Panc1 (cell line): ENCODE data around the gene RAB14. TPM values are rescaled to one million over a fixed set of nuclear protein-coding genes. Genes with fewer than 3 reads are reported as not detected.

ENCODE experiments used
- ATAC-seq: fragments of 200-7000 bp; cut with Tn5 transposase; 2 replicates; pipeline ENCODE4 v1.9.1; 2020; ENCODE audit warnings: mild to moderate bottlenecking, moderate library complexity
- BruUV-seq: library from RNA; stranded (reverse); fragments of 400-500 nt; replicated peaks from 2 replicates; lab custom pipeline; 2021; lab: Mats Ljungman, UMichigan
- CTCF ChIA-PET: fragments of 300-600 bp; sonication (Branson Sonifier 250); formaldehyde crosslinking; loops from one replicate; lab custom pipeline; 2022; ENCODE audit warnings: antibody characterized with exemption; lab: Charles Lee
- POLR2A ChIA-PET: fragments of 300-600 bp; sonication (Branson Sonifier 250); formaldehyde crosslinking; loops from one replicate; lab custom pipeline; 2022; ENCODE audit warnings: antibody characterized with exemption; lab: Charles Lee
- DNase-seq: peaks from one replicate; pipeline ENCODE4 v3.0.0-alpha.2; 2010; ENCODE audit warnings: low read depth, low spot score
- H3K27ac ChIP-seq: 2 replicates; pipeline ENCODE4 v1.5.1; 2011; ENCODE audit warnings: mild to moderate bottlenecking, low read length, inconsistent platforms
- H3K27me3 ChIP-seq: fragments of 200-500 bp; sonication (Bioruptor generic); 2 replicates; pipeline ENCODE4 v1.6.0; 2014; ENCODE audit warnings: low read length, inconsistent platforms; ENCODE audit not compliant: control insufficient read depth, insufficient read depth
- H3K36me3 ChIP-seq: fragments of 200-500 bp; sonication (Bioruptor generic); 2 replicates; pipeline ENCODE4 v1.5.1; 2014; ENCODE audit warnings: inconsistent platforms, mild to moderate bottlenecking, low read length, moderate library complexity; ENCODE audit not compliant: control insufficient read depth, insufficient read depth
- H3K4me1 ChIP-seq: 2 replicates; pipeline ENCODE4 v1.5.1; 2011; ENCODE audit warnings: inconsistent platforms, mild to moderate bottlenecking, low read length, moderate library complexity; ENCODE audit not compliant: control insufficient read depth, insufficient read depth
- H3K4me3 ChIP-seq, 2 experiments: 2 replicates each; pipeline ENCODE4 v1.5.1; 2011 to 2012; ENCODE audit warnings: low read depth in 2 of 2, low read length in 2 of 2, mild to moderate bottlenecking in 2 of 2, inconsistent platforms in 1 of 2, moderate library complexity in 1 of 2
- H3K9me3 ChIP-seq: fragments of 200-500 bp; sonication (Bioruptor generic); 2 replicates; pipeline ENCODE4 v1.5.1; 2014; ENCODE audit warnings: low read depth, mild to moderate bottlenecking, inconsistent platforms, low read length, moderate library complexity; ENCODE audit not compliant: control insufficient read depth, insufficient read depth
- POLR2AphosphoS5 ChIP-seq: IDR thresholded peaks from 2 replicates; pipeline ENCODE4 v1.6.1; 2012; ENCODE audit warnings: mild to moderate bottlenecking, low read depth, low read length, moderate library complexity
- SIN3A ChIP-seq: IDR thresholded peaks from 2 replicates; pipeline ENCODE4 v1.6.1; 2012; ENCODE audit warnings: low read depth, mild to moderate bottlenecking, low read length, moderate library complexity, borderline replicate concordance; ENCODE audit not compliant: insufficient read depth
- TCF7L2 ChIP-seq: IDR thresholded peaks from 2 replicates; pipeline ENCODE4 v1.6.1; 2011; ENCODE audit warnings: mild to moderate bottlenecking, low read depth, low read length, inconsistent platforms
- in situ Hi-C: cut with HindIII; loops from 2 replicates; pipeline ENCODE4 v1.10.0; 2016; ENCODE audit warnings: low sequenced_read_pairs, low pct_unique_long_range_greater_than_20kb
- intact Hi-C: fragments of 100-400 bp; cut with micrococcal nuclease; formaldehyde crosslinking; loops from one replicate; pipeline ENCODE4 v1.10.0; 2022; ENCODE audit not compliant: unreplicated experiment
- total RNA-seq: library from RNA; stranded (reverse); gene quantifications from one replicate; pipeline ENCODE4 v1.2.1, GENCODE V29; 2021; ENCODE audit not compliant: unreplicated experiment
- TF ChIP-seq, protein P1 (sequence below), 2 experiments: IDR thresholded peaks; 2 replicates each; pipeline ENCODE4 v1.6.1; 2011 to 2012; ENCODE audit warnings: low read depth in 2 of 2, control low read depth in 1 of 2, low read length in 1 of 2, mild to moderate bottlenecking in 1 of 2, moderate library complexity in 1 of 2; ENCODE audit not compliant: insufficient read depth in 1 of 2
- TF ChIP-seq, protein P2 (sequence below): fragments of 450-650 bp; IDR thresholded peaks from 2 replicates; pipeline ENCODE4 v1.5.1; 2017; ENCODE audit warnings: mild to moderate bottlenecking

The RAB14 gene
- total RNA-seq, 1 experiment from 2014 or later = 42.7 TPM

DNA sequence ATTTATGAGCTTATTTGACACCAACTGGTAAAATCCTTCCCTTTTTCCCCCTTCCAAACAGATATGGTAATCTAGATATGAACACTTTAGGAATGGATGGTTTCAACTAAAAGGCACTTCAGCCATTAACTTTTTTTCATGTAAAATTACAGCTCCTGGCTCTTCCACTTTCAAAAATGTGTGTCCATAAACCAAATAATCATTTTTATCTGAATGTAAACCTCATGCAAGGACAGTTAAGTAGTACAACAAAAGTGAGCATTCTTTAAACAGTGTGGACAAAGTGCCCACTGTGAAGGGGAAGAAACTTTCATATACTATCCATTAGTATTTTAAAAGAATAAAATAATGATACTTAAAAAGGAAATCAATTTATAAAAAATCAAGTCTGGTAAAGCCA is 17.2 kb downstream of the RAB14 start:
- intact Hi-C loops = no loop called here
- CTCF ChIA-PET = no interaction called here
- H3K4me1 ChIP-seq = peaks cover 17% of the 10 kb centered on the region
- H3K9me3 ChIP-seq = no peaks in the 10 kb centered on the region
- POLR2A ChIA-PET = no interaction called here
- no TSS peak for BruUV-seq
- H3K36me3 ChIP-seq = peaks cover 10% of the 10 kb centered on the region; the same call in 1 of the 2 replicates
- H3K27me3 ChIP-seq = no peaks in the 10 kb centered on the region
- in situ Hi-C loops = no loop called here
- ATAC-seq = no peak
- H3K4me3 ChIP-seq = no peak overlapping the region
- no peak overlapping the region for H3K27ac ChIP-seq
- TF ChIP-seq, protein P1, sequence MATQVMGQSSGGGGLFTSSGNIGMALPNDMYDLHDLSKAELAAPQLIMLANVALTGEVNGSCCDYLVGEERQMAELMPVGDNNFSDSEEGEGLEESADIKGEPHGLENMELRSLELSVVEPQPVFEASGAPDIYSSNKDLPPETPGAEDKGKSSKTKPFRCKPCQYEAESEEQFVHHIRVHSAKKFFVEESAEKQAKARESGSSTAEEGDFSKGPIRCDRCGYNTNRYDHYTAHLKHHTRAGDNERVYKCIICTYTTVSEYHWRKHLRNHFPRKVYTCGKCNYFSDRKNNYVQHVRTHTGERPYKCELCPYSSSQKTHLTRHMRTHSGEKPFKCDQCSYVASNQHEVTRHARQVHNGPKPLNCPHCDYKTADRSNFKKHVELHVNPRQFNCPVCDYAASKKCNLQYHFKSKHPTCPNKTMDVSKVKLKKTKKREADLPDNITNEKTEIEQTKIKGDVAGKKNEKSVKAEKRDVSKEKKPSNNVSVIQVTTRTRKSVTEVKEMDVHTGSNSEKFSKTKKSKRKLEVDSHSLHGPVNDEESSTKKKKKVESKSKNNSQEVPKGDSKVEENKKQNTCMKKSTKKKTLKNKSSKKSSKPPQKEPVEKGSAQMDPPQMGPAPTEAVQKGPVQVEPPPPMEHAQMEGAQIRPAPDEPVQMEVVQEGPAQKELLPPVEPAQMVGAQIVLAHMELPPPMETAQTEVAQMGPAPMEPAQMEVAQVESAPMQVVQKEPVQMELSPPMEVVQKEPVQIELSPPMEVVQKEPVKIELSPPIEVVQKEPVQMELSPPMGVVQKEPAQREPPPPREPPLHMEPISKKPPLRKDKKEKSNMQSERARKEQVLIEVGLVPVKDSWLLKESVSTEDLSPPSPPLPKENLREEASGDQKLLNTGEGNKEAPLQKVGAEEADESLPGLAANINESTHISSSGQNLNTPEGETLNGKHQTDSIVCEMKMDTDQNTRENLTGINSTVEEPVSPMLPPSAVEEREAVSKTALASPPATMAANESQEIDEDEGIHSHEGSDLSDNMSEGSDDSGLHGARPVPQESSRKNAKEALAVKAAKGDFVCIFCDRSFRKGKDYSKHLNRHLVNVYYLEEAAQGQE (IDR thresholded peaks at IDR 0.05; ENCODE audit: insufficient read depth in 1 of 2, low read depth in 2 of 2, low read length in 1 of 2) = no peak
- TF ChIP-seq, protein P2, sequence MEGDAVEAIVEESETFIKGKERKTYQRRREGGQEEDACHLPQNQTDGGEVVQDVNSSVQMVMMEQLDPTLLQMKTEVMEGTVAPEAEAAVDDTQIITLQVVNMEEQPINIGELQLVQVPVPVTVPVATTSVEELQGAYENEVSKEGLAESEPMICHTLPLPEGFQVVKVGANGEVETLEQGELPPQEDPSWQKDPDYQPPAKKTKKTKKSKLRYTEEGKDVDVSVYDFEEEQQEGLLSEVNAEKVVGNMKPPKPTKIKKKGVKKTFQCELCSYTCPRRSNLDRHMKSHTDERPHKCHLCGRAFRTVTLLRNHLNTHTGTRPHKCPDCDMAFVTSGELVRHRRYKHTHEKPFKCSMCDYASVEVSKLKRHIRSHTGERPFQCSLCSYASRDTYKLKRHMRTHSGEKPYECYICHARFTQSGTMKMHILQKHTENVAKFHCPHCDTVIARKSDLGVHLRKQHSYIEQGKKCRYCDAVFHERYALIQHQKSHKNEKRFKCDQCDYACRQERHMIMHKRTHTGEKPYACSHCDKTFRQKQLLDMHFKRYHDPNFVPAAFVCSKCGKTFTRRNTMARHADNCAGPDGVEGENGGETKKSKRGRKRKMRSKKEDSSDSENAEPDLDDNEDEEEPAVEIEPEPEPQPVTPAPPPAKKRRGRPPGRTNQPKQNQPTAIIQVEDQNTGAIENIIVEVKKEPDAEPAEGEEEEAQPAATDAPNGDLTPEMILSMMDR = no peak
- no peak for TF ChIP-seq TCF7L2
- TF ChIP-seq SIN3A = no peak
- DNase-seq = no peak

DNA sequence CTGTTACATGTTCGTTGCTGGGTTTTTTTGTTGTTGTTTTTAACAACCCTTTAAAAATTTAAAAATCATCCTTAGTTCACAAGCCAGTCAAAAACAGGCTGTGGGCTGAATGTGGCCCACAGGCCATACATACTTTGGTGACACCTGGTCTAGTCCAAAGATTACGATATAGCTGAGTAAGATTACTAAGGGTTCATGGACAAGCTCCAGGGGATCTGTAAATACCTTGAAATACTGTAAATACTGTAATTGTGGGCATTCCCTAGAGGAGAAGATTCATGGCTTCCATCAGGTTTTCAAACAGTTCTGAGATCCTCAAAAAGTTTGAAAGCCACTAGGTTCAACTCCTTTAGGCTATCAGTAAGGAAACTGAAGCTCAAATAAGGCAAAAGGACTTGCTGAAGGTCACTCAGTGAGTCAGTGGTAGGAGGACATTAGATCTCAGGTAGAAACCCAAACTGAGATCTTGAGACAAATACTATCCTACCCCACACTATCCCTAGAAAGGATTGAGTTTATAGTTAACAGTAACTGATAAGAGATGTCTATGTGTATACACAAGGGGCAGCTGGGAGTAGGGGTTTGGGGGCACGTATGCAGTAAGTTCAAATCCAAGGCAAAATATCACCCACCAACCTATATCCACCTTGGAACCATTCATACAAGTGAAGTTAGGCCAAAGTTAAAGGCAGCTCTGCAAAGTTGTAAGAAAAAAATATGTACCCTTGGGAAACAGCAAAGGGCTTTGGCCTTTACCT is 17.8 kb downstream of the RAB14 start:
- H3K27me3 ChIP-seq = no peaks in the 10 kb centered on the region
- intact Hi-C loops = no loop called here
- no peak overlapping the region for H3K4me3 ChIP-seq
- H3K36me3 ChIP-seq = peaks cover 10% of the 10 kb centered on the region; the same call in 1 of the 2 replicates
- BruUV-seq = no TSS peak
- H3K27ac ChIP-seq = no peak overlapping the region
- DNase-seq = no peak
- peaks cover 17% of the 10 kb centered on the region for H3K4me1 ChIP-seq
- in situ Hi-C loops = no loop called here
- ChIA-PET CTCF (no interaction called here), POLR2A (no interaction called here)
- ATAC-seq = no peak
- H3K9me3 ChIP-seq = no peaks in the 10 kb centered on the region
- TF ChIP-seq SIN3A (no peak), TCF7L2 (no peak), POLR2AphosphoS5 (no peak)
- TF ChIP-seq, protein P2 = no peak
- TF ChIP-seq, protein P1 (IDR thresholded peaks at IDR 0.05; ENCODE audit: insufficient read depth in 1 of 2, low read depth in 2 of 2, low read length in 1 of 2) = no peak
